Panc1 (cell line): ENCODE data around the gene GLIS1.

Source experiments
- CTCF ChIP-seq: fragments of 450-650 bp; IDR thresholded peaks from 2 replicates; pipeline ENCODE4 v1.5.1; 2017; ENCODE audit warnings: mild to moderate bottlenecking
- POLR2AphosphoS5 ChIP-seq: IDR thresholded peaks from 2 replicates; pipeline ENCODE4 v1.6.1; 2012; ENCODE audit warnings: mild to moderate bottlenecking, low read depth, low read length, moderate library complexity
- REST ChIP-seq, 2 experiments: IDR thresholded peaks; 2 replicates each; pipeline ENCODE4 v1.6.1; 2011 to 2012; ENCODE audit warnings: low read depth in 2 of 2, control low read depth in 1 of 2, low read length in 1 of 2, mild to moderate bottlenecking in 1 of 2, moderate library complexity in 1 of 2; ENCODE audit not compliant: insufficient read depth in 1 of 2
- SIN3A ChIP-seq: IDR thresholded peaks from 2 replicates; pipeline ENCODE4 v1.6.1; 2012; ENCODE audit warnings: low read depth, mild to moderate bottlenecking, low read length, moderate library complexity, borderline replicate concordance; ENCODE audit not compliant: insufficient read depth
- TCF7L2 ChIP-seq: IDR thresholded peaks from 2 replicates; pipeline ENCODE4 v1.6.1; 2011; ENCODE audit warnings: mild to moderate bottlenecking, low read depth, low read length, inconsistent platforms

GRCh38 chr1:53460211-53460634 is 278.7 kb downstream of the GLIS1 start:
- TF ChIP-seq REST (IDR thresholded peaks at IDR 0.05; ENCODE audit: insufficient read depth in 1 of 2, low read depth in 2 of 2, low read length in 1 of 2) (no peak), CTCF (no peak), POLR2AphosphoS5 (no peak), SIN3A (no peak), TCF7L2 (no peak)
